Neural cell (in vitro differentiated cells): ENCODE measurements around the gene TTC31.

ENCODE experiments used
- EZH2 ChIP-seq: fragments of 200-600, 300-800 bp; shearing (Covaris generic), sonication (generic); IDR thresholded peaks from 2 replicates; pipeline ENCODE4 v1.6.1; 2014; ENCODE audit warnings: antibody characterized with exemption, low read length, borderline replicate concordance, mild to moderate bottlenecking; ENCODE audit not compliant: insufficient read depth, poor library complexity, severe bottlenecking
- MXI1 ChIP-seq: fragments of 450-650 bp; conservative IDR thresholded peaks from 2 replicates; pipeline ENCODE4 v1.6.1; 2014; ENCODE audit warnings: antibody characterized with exemption, mild to moderate bottlenecking; ENCODE audit not compliant: poor library complexity, severe bottlenecking
- POLR2AphosphoS5 ChIP-seq: IDR thresholded peaks from 2 replicates; pipeline ENCODE4 v1.6.1; 2012
- RAD21 ChIP-seq: fragments of 450-650 bp; conservative IDR thresholded peaks from 2 replicates; pipeline ENCODE4 v1.6.1; 2014; ENCODE audit warnings: antibody characterized with exemption, mild to moderate bottlenecking, moderate library complexity
- TF ChIP-seq, protein P1 (sequence below): fragments of 450-650 bp; IDR thresholded peaks from 2 replicates; pipeline ENCODE4 v1.5.1; 2014; ENCODE audit warnings: antibody characterized with exemption, mild to moderate bottlenecking, moderate library complexity; ENCODE audit not compliant: poor library complexity, severe bottlenecking
- TF ChIP-seq, protein P2 (sequence below): IDR thresholded peaks from 2 replicates; pipeline ENCODE4 v1.6.1; 2012; ENCODE audit warnings: borderline replicate concordance

DNA sequence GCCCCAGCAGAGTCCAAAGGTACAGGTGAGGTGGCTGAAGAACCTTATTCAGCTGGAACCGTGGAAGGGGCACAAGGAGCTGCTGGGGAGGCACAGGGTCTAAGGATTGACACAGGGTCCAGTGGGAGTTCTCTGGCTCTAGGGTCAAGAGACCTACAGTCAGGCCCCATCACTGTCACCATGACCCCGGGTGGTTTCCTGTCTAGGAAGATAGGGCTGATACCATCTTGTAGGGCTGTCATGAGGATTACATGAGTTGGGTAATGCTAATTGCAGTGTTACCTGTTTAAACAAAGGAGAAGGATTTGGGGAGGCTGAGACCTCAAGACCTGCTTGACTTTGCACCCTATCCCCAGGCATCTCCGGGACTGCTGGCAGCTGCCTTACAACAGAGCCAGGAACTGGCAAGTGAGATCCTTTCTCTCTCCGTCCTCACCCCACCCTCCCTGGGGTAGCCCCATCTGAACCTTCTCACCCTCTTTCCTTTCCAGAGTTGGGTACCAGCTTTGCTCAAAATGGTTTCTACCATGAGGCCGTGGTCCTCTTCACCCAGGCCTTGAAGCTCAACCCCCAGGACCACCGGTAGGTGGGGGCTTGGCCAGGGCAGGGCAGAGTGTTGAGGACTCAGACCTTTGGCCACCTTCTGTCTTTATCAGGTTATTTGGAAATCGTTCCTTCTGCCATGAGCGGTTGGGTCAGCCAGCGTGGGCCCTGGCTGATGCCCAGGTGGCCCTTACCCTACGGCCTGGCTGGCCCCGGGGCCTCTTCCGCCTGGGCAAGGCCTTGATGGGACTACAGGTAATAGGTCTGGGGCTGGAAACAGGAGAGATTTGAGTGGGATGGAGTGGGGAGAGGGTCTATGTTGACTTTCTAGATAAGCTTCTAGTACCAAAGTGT lies 9.0 kb downstream of the TTC31 start:
- TF ChIP-seq, protein P1, sequence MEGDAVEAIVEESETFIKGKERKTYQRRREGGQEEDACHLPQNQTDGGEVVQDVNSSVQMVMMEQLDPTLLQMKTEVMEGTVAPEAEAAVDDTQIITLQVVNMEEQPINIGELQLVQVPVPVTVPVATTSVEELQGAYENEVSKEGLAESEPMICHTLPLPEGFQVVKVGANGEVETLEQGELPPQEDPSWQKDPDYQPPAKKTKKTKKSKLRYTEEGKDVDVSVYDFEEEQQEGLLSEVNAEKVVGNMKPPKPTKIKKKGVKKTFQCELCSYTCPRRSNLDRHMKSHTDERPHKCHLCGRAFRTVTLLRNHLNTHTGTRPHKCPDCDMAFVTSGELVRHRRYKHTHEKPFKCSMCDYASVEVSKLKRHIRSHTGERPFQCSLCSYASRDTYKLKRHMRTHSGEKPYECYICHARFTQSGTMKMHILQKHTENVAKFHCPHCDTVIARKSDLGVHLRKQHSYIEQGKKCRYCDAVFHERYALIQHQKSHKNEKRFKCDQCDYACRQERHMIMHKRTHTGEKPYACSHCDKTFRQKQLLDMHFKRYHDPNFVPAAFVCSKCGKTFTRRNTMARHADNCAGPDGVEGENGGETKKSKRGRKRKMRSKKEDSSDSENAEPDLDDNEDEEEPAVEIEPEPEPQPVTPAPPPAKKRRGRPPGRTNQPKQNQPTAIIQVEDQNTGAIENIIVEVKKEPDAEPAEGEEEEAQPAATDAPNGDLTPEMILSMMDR: no peak
- TF ChIP-seq, protein P2, sequence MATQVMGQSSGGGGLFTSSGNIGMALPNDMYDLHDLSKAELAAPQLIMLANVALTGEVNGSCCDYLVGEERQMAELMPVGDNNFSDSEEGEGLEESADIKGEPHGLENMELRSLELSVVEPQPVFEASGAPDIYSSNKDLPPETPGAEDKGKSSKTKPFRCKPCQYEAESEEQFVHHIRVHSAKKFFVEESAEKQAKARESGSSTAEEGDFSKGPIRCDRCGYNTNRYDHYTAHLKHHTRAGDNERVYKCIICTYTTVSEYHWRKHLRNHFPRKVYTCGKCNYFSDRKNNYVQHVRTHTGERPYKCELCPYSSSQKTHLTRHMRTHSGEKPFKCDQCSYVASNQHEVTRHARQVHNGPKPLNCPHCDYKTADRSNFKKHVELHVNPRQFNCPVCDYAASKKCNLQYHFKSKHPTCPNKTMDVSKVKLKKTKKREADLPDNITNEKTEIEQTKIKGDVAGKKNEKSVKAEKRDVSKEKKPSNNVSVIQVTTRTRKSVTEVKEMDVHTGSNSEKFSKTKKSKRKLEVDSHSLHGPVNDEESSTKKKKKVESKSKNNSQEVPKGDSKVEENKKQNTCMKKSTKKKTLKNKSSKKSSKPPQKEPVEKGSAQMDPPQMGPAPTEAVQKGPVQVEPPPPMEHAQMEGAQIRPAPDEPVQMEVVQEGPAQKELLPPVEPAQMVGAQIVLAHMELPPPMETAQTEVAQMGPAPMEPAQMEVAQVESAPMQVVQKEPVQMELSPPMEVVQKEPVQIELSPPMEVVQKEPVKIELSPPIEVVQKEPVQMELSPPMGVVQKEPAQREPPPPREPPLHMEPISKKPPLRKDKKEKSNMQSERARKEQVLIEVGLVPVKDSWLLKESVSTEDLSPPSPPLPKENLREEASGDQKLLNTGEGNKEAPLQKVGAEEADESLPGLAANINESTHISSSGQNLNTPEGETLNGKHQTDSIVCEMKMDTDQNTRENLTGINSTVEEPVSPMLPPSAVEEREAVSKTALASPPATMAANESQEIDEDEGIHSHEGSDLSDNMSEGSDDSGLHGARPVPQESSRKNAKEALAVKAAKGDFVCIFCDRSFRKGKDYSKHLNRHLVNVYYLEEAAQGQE: no peak
- no peak for TF ChIP-seq POLR2AphosphoS5
- no peak for TF ChIP-seq EZH2
- no peak for TF ChIP-seq MXI1
- no peak for TF ChIP-seq RAD21
